HG02938 (cell line): ENCODE results near the gene RAB3IL1.

Experiments
- ATAC-seq: cut with Tn5 transposase; IDR thresholded peaks from one replicate; pipeline ENCODE4 v1.9.1; 2021; ENCODE audit warnings: mild to moderate bottlenecking, moderate library complexity; ENCODE audit not compliant: unreplicated experiment

RAB3IL1 gene

DNA sequence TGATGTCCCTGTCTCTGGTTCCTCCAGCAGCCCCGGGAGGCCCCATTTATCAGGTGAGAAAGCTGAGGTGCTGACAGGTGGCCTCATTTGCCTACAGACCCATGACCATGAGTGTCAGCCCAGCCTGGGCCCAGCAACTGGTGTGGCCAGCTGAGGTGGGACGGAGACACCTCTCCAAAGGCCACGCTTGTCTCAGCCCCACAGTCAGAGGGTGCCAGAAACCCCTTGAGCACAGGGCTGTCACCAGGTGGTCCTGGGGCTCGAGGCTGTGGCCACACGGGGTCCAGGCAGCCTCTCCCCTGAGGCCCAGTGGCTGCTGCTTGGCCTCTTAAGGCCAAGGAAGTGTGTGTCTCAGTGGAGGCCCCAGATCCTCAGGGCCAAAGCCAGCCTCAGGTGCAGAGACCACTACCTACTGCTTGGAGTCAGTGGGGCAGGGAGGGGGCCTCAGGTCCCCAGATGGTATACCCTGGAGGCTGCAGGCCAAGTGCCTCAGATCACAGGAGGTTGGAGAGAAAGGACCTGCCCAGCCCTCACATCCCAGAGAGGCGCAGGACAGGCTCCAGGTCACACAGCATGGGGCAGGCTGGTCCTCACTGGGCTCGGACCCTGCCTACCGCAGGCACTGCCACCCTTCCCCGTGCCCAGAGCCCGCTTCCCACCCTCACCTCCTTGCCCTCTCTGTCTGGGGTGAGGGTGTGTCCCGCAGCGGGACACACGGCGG is 11.4 kb downstream of the RAB3IL1 start:
- ATAC-seq, result no peak

DNA sequence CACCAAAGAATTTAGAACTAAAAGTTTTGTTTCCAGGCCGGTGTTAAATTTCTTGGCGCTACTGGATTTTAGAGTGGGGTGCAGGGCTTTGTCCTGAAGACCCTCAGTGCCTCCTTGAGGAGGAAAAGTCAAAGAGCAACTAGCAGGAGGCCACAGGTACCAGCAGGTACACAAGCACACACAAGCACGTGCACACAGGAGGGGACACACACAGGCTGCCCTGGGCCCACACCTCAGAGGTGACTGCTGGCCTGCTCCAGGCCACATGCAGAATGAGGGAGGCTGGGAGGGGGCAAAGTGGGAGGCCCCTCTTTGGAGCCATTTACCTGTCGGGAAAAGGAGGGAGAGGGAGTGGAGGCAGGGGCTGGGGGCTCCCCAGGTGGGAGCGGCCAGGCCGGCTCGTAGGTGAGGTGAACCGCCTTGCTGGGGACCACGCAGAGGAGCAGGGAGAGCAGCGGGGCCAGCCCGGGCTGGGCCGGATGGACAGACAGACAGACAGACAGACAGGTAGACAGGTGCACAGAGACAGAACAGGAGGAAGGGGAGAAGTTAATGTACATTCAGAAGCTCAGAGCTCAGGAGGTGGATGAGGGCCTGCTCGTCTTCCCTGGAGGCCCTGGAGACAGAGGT is 12.2 kb downstream of the RAB3IL1 start:
- ATAC-seq, result no peak

DNA sequence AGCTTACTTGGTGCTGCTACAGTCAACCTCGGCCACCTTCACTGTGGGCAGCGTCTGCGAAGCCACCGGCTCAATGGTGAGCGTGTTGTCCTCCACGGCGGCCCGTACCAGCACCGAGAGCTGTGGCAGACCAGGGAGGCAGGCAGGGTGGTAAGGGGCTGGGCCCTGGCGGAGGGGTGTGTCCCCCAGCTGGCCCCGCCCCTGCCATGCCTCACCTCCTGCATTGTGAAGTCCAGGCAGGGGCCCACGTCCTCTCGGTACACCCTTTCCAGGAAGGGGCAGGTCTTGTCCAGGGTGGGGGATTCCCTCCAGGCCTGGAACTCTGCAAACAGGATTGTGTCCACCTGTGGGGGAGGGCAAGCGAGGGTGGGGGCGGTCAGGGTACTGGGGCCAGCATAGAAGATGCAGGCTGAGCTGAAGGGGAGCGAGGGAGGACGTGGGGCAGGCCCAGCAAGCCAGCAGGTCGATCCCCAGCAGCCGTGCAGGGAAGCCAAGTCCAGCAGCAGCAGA is 12.8 kb downstream of the RAB3IL1 start:
- no peak for ATAC-seq

DNA sequence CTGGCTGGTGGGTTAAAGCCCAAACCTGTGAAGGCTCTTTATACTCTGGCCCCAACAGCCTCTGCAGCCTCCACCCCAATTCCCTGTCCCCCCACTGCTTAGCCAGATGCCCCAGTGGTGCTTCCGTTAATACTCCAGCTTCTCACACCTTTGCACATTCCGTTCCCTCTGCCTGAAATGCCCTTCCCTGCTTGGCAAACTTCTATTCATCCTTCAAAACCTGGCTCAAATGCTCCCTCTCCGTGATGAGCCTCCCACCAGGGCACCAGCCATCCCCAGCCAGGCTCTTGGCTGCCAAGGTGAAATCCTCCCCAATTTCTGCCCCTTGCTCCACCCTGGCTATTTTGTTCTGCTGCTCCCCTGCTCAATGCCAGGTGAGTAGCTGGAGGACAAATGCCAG is 13.5 kb downstream of the RAB3IL1 start:
- no peak for ATAC-seq

DNA sequence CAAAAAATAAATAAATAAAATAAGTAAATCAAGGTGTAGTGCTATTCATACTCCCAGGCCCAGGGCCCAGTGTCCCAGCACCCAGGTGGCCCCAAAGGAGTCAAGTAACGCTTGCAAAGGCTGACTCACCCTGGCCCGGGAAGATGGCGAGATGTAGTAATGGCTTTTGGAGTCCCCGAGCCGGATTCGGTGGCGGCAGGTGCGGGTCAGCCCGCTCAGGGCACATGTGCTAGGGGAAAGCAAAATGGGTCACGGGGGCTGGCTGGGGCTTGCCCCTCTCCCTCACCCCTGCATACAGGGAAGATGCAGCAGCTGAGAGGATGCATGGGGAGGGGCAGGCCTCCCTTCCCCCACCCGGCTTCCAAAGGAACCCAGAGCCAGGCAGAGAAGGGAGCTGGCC is 15.1 kb downstream of the RAB3IL1 start:
- no peak for ATAC-seq

DNA sequence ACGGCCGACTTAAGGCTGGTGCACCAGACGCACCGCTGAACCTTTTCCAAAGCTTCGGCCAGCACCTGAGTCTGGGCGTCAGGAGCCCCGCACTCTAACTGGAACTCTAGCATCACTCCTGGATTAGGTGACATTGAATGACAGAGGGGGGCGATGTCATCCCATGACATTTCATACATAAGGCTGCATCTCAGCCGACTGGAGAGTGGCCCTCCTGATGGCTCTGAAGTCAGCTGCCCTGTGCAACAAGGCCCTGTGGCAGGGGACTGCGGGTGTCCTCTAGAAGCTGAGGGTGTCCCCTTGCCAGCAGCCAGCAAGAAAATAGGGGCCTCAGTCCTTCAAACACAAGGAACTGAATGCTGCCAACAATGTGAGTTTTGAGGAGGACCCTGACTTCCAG is 16.0 kb downstream of the RAB3IL1 start:
- no peak for ATAC-seq

DNA sequence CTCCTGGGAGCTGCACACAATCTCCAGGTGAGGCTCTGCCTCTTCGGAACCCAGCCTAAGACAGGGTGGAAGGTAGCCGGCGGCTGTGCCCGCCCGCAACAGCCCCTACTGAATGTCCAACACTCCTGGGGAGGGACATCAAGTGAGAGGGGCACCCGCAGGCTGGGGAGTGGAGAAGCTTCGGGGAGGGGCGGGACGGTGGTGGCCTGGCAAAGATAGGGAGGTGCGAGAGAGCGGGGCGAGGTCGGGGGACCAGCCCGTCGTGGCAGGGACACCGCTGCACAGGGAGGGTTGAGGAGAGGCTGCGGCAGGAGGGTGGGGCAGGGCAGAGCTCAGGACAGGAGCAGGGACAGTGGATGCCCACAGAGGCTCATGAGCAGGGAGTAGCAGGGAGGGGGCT is 17.1 kb downstream of the RAB3IL1 start:
- ATAC-seq, result no peak

DNA sequence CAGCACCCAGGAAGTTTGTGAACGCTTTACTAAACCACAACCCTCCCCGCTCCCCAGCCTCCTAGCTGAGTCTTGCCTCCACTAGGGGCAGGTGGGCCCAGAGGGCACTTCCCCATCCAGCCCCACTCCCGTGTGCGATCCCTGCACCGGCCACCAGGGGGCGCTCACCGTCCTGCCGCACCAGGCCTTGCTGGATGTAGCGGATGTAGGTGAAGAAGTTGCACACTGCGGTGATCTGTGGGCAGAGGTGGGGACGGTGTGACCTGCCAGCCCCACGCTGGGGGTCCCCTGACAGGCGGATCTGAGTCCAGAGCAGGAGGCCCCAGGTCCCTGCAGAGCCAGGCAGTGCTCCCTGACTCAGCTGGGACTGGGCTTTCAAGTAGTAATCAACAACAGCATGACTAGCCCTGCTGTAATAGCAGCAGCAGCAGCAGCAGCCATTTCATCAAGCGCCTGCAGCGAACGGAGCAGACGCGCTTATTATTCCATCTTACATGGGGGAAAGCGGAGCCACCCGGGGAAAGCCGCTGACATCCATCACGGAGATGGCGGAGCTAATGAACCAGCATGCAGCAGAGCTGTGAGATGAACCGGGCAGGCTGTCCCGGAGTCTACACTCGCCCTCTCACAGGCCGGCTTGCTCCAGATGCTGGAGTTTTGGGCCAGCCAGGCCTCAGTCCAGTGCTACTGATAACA is 18.1 kb downstream of the RAB3IL1 start:
- no peak for ATAC-seq

DNA sequence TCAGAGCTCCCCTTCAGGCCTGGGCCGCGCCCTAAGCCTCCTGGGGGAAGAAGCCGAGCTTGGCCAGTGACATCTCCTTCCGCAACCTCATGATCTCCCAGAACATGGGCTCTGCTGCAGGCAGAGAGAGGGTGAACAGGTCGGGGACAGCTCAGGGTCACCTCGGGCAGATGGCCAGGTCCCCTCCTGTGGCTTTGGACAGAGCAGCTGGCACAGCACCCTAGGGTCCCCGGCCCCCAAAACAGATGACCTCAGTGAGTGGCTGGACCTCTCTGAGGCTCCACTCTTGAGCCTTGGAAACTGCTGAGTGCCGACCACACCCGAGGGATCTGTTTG is 19.2 kb downstream of the RAB3IL1 start:
- no peak for ATAC-seq

DNA sequence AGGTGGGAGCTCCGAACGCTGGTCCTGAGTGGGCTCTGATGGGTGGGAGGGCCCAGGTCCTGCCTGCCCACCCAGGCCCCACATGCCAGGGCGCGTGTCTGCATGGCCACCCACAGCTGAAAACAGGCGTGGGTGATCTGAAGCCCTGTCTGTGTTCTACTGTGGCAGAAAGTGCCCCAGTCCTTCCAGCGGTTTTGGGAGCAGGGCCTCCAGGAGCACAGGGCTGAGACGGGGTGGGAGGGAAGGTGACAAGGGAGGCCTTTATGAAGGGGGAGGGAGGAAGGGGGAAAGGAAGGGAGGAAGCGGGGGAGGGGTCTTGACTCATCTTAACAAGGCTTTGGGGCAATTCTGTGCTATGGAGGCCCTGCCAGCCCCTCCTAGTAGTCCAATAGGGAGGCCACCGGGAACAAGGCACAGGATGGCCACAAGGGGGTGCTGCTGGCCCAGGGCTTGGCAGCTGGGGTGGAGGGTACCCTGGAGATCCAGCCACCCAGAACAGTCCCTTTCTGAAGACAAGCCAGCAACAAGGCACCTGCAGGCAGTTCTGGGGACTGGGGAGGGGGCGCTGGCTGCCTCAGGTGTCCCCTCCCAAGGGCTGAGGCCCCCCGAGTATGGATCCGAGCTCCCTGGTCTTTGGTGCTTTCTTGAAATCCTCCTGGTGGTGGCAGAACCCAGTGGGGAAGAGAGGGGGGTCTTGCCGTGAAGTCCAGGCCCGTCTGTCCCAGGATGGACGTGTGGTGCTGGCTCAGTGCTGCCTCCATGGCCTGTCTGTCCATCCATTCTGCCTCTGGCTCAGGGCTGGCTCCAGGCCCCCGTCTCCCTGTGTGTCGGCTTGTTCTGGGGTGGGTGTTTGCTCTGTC is 19.7 kb downstream of the RAB3IL1 start:
- no peak for ATAC-seq

DNA sequence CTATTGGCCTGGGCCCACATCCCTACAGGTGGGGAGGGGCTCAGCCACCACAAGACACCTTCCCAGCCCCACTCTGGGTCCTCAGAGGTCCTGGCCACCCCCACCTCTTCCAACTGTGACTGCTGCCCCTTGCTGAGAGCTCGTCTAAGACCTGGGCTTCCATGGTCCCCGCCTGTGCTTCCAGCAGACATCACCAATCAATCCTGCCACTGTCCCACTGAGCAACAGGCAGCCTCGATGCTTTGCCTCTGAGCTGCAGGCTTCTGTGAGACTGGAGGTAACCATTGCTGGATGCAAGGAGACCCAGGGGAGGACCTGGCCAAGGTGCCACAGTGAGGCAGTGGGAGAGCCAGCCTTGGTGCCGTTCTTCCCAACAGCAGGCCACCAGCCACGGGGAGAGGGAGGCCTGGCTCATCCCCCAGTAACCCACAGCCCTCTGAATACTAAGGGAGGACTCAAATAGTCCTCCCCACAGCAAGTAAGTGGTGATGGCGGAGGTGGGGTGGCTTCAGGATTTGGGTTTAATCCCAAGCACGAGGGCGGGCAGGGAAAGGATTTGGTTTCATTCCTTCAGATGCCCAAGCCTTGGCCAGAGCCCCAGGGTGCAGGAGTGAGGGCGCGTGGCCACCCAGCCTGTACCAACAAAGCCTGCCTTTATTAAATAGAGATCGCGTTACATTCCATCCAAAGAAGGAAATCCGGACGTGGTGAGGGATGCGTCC is 20.5 kb downstream of the RAB3IL1 start:
- no peak for ATAC-seq

DNA sequence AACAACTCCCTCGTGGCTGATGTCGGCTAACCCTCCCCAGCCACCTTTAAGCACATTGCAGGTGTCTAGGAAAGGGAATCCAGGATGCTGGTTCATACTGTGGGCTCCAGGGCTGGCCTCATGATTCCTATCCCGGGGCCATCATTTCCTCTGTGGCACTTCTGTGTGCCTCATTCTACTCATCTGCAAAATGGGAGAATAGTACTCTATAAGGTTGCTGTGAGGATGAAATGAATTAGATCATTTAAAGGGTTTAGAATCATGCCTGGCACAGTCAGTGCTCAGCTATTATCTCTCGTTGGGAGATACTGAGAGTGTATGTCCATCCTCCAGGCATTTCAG is 21.7 kb downstream of the RAB3IL1 start:
- no peak for ATAC-seq

DNA sequence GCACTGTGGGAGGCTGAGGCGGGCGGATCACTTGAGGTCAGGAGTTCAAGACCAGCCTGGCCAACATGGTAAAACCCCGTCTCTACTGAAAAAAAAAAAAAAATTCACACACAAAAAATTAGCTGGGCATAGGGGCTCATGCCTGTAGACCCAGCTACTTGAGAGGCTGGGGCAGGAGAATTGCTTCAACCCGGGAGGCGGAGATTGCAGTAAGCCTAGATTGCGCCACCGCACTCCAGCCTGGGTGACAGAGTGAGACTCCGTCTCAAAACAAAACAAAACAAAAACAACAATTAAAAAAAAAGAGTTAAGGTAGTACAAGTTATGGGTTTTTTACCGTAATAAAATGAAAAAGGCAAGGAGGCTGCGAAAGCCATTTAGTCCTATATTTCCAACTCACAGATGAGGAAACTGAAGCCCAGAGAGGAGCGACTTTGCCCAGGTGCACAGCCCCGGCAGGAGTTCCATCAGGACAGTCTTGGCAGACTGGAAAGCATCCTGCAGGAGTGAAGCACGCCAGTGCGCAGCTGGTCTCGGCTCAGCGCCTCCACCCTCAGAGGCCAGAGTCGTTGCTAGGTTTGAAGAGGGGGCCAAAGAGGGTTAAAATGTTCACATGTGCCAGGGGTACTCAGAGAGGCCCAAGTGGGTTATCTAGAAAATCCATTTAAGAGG is 22.2 kb downstream of the RAB3IL1 start:
- ATAC-seq, result no peak

DNA sequence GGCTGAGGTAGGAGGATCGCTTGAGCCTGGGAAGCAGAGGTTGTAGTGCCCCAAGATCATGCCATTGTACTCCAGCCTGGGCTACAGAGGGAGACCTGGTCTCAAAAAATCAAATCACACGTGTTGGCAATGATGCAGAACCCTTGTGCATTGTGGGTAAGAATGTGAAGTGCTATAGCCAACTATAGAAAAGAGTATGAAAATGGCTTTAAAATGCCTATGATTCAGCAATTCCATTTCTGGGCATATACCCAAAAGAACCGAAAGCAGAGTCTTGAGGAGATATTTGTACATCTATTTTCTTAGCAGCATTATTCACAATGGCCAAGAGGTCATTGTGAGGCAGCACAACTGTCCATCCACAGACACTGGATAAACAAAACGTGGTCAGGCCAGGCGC is 23.4 kb downstream of the RAB3IL1 start:
- no peak for ATAC-seq

DNA sequence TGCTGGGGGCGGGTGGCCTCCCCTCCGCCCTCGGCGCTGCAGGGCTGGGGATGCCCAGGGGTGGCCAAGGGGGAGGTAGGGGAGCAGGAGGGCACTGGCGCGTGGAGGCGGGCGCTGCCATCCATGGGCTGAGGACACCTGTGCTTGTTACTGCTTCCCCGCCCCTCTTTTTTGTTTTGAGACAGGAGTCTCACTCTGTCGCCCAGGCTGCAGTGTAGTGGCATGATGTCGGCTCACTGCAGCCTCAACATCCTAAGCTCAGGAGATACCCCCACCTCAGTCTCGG is 25.3 kb downstream of the RAB3IL1 start:
- ATAC-seq, result peak; percentile 24

DNA sequence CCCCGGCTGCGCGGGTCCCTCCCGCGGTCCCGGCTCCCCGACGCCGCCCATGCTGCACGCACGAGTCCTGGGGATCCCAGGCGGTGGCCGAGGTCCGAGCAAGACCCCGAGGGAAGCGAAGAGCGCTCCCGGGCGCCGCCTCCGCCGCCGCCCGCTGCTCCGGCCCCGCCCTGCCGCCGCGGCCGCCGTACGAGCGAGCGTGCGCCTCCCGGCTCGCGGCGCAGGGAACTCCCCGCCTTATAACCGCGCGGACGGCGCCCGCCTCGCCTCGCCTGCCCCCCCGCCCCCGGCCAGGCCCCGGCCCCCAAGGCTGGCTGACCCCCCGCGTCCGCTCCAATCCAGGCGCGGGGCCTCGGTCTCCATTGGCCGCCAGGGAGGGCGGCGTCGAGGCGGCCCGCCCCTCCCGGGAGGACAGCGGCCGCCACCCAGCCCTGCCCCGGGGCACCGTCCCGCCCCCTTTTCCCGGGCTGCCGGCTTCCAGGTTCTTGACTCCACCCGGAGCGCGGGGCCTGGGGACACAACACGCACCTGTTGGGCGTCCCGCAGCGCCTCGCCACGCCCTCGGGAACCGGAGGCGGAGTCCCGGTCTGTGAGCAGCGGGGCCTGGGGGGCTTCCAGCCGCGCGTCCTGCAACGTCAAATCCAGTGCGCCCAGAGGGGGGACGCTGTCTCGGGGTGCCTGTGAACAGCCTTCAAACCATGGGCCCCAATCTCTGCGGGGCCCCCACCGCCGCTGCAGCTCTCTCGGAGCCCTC is 25.9 kb downstream of the RAB3IL1 start, which contains the start of gene FADS3:
Gene FADS3, minus strand, starts transcription at position 215 of the 754 bp plus-strand sequence. Its CDS starts 164 bp downstream, at position 51.
- peak; percentile 41 for ATAC-seq

DNA sequence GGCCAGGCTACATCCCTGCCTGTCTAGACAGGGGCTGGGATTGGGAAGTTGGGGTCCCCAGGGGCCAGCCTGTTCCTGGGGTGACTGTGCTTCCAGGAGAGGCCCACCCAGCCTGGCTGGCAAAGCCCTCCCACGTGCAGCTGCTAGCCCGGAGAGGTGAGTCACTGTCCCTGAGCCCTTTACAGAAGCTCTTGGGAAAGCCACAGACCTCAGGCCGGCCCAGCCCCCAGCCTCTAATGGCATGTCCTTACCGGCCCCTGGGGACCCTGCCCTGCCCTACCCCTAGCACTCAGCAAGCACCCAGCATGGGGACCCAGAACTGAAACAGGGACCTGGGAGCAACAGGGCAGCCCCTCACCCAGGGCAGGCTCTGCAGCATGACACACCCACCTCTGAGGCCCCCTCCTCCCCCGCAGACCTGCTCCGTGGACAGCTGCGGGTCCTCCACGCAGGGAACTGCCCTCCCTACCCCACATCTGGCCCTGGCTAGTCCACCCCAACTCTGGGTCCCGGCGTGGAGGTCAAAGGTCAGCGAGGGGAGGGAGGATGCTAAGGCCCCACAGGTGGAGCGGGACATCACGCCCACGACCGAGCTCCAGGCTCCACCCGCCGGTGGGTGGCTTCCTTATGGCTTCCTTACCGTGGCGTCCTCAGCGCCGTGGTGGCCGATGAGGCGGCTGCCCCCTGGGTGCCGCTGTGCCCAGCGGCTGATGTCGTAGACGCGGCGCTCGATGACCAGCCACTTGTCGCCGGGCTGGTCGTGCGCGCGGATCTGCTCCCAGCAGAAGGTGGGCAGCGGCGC is 26.6 kb downstream of the RAB3IL1 start:
- ATAC-seq, result peak; percentile 8

DNA sequence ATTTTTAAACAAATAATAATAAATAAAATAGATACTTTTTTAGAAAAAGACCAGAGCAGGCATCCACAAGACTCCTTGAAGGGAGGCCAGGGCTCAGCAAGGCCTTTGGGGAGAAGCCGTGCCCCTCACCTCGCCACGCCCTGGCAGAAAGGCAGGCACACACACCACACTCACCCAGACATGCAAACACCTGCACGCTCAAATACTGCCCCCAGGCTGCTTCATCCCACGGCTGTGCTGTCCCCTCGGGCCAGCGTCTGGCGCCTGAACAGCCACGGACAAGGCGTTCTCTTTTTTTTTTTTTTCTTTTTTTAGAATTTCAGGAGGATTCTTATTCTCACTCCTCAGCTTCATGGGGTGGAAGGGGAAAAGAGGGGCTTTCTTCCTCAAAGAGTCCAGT is 27.5 kb downstream of the RAB3IL1 start:
- ATAC-seq, result no peak

DNA sequence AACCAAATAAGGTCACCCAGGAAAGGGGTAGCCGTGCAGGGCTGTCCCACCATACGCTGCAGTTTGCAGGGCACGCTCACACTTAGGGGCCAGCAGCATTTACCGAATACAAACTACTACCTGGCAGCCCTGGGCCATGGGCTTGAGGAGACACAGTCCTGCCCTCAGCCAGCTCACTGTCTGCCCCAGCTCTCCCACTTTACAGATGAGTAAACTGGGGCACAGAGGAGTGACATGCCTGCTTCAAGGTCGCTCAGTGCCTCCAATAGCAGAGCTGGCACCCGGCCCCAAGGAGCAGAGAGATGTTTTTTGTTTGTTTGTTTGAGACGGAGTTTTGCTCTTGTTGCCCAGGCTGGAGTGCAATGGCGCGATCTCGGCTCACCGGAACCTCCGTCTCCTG is 28.8 kb downstream of the RAB3IL1 start:
- ATAC-seq, result no peak
